HG03432 (cell line): ENCODE data around the gene PLK3.
A peak's percentile ranks its signal among the peaks of the same experiment; 100 is the strongest.
"Not testable (repeated sequence)": the region's sequence is repeated elsewhere in the genome, so short reads cannot be mapped to it uniquely, and the experiment has no call there.

ENCODE experiments used
- ATAC-seq: cut with Tn5 transposase; IDR thresholded peaks from one replicate; pipeline ENCODE4 v1.9.1; 2021; ENCODE audit warnings: mild to moderate bottlenecking, moderate library complexity; ENCODE audit not compliant: unreplicated experiment

PLK3 gene

GRCh38 chr1:44826375-44827196 is 26.4 kb downstream of the PLK3 start:
- ATAC-seq: no peak

GRCh38 chr1:44827197-44828002 is 27.2 kb downstream of the PLK3 start:
- ATAC-seq: no peak

- ATAC-seq: no peak
These were observed 27.9 kb downstream of the PLK3 start for GRCh38 chr1:44828003-44828651.

GRCh38 chr1:44828841-44829440 is 28.8 kb downstream of the PLK3 start:
- ATAC-seq: no peak

- ATAC-seq: no peak
These were observed 29.6 kb downstream of the PLK3 start for GRCh38 chr1:44829506-44830384.

- ATAC-seq: no peak
These were observed 30.7 kb downstream of the PLK3 start for GRCh38 chr1:44830900-44831304.

- ATAC-seq: no peak
These were observed 31.3 kb downstream of the PLK3 start for GRCh38 chr1:44831516-44831915.

- ATAC-seq: no peak
These were observed 32.0 kb downstream of the PLK3 start for GRCh38 chr1:44832056-44832705.

GRCh38 chr1:44834328-44834727 is 34.2 kb downstream of the PLK3 start:
- ATAC-seq: no peak

GRCh38 chr1:44835738-44836675 is 35.8 kb downstream of the PLK3 start:
- ATAC-seq: peak; percentile 71

- ATAC-seq: not testable (repeated sequence)
These were observed 38.1 kb downstream of the PLK3 start for GRCh38 chr1:44838294-44838693.

GRCh38 chr1:44839576-44839975 is 39.4 kb downstream of the PLK3 start:
- no peak for ATAC-seq

GRCh38 chr1:44842486-44842861 is 42.3 kb downstream of the PLK3 start:
- ATAC-seq: no peak

- ATAC-seq: no peak
These were observed 42.9 kb downstream of the PLK3 start, which contains the start of gene PTCH2 for GRCh38 chr1:44842862-44843655. PTCH2 (minus strand) TSS chr1:44843253; CDS start chr1:44842932, 321 bp downstream.

- no peak for ATAC-seq
These were observed 46.8 kb downstream of the PLK3 start for GRCh38 chr1:44846985-44847384.

GRCh38 chr1:44847845-44848244 is 47.7 kb downstream of the PLK3 start:
- ATAC-seq: no peak

- ATAC-seq: no peak
These were observed 48.4 kb downstream of the PLK3 start for GRCh38 chr1:44848456-44849181.
